Retinal pigment epithelial cell (primary cell): ENCODE data around the gene C8G.

Experiments
- DNase-seq: peaks from one replicate; pipeline ENCODE4 v3.0.0-alpha.2; 2010; ENCODE audit warnings: low read depth
- H3K4me3 ChIP-seq: 2 replicates; pipeline ENCODE4 v1.5.1; 2011; ENCODE audit warnings: mild to moderate bottlenecking, low read length, control low read depth, moderate library complexity
- CTCF ChIP-seq: conservative IDR thresholded peaks from 2 replicates; pipeline ENCODE4 v1.5.1; 2011; ENCODE audit warnings: low read depth, low read length, control low read depth, inconsistent platforms

The C8G gene

GRCh38 chr9:136920734-136921231 lies 24.3 kb upstream of the C8G start:
- H3K4me3 ChIP-seq, result no peak overlapping the region
- no peak for DNase-seq
- no peak for TF ChIP-seq CTCF

- H3K4me3 ChIP-seq, result no peak overlapping the region
- no peak for TF ChIP-seq CTCF
- no peak for DNase-seq
Observed at GRCh38 chr9:136921307-136921706, 23.7 kb upstream of the C8G start.

GRCh38 chr9:136921718-136922117 lies 23.3 kb upstream of the C8G start:
- TF ChIP-seq CTCF, result no peak
- no peak overlapping the region for H3K4me3 ChIP-seq
- DNase-seq, result no peak

GRCh38 chr9:136922540-136922939 lies 22.5 kb upstream of the C8G start:
- TF ChIP-seq CTCF, result no peak
- no peak overlapping the region for H3K4me3 ChIP-seq
- DNase-seq, result no peak

- TF ChIP-seq CTCF, result no peak
Observed at GRCh38 chr9:136923881-136924280, 21.2 kb upstream of the C8G start.

GRCh38 chr9:136925414-136926153 lies 19.5 kb upstream of the C8G start:
- no peak overlapping the region for H3K4me3 ChIP-seq
- TF ChIP-seq CTCF, result no peak
- DNase-seq, result no peak

More at GRCh38 chr9:136923881-136924280, 21.2 kb upstream of the C8G start:
- no peak for DNase-seq
- no peak overlapping the region for H3K4me3 ChIP-seq

- DNase-seq, result no peak
- peak; percentile 29 for TF ChIP-seq CTCF
- H3K4me3 ChIP-seq, result no peak overlapping the region
Observed at GRCh38 chr9:136926154-136926704, 18.8 kb upstream of the C8G start.
